ENCODE data around the gene VPS45.
A peak's percentile ranks its signal among the peaks of the same experiment; 100 is the strongest.
"Not testable (repeated sequence)": the region's sequence is repeated elsewhere in the genome, so short reads cannot be mapped to it uniquely, and the experiment has no call there.

Gene VPS45, protein sequence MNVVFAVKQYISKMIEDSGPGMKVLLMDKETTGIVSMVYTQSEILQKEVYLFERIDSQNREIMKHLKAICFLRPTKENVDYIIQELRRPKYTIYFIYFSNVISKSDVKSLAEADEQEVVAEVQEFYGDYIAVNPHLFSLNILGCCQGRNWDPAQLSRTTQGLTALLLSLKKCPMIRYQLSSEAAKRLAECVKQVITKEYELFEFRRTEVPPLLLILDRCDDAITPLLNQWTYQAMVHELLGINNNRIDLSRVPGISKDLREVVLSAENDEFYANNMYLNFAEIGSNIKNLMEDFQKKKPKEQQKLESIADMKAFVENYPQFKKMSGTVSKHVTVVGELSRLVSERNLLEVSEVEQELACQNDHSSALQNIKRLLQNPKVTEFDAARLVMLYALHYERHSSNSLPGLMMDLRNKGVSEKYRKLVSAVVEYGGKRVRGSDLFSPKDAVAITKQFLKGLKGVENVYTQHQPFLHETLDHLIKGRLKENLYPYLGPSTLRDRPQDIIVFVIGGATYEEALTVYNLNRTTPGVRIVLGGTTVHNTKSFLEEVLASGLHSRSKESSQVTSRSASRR

GRCh38 chr1:150067184-150068108, at the start of gene VPS45:
Gene VPS45, plus strand, starts transcription at chr1:150067776. Its CDS starts 82 bp downstream, at chr1:150067858.
- DNase-seq (ENCODE audit: low read depth), result peak; percentile 79

DNA sequence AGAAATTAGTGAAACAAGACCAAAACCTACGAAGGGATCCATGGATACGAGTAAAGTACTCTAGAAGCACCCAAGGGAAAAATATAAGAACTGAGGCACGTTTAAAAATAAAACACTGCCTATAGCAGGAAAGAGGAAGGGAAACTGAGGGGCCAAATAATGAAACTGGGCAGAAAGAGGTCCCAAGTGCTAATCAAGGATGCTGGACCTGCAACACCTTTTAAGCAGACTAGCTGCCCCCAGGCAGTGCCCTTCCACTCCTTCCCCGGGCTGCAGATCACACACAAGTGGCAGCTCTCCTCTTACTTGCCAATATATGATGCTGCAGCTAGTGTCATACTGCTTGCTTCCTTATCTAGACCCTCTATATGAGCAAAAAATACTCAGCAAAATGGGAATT, 49.4 kb upstream of the VPS45 start:
- no peak for DNase-seq (ENCODE audit: low read depth)

DNA sequence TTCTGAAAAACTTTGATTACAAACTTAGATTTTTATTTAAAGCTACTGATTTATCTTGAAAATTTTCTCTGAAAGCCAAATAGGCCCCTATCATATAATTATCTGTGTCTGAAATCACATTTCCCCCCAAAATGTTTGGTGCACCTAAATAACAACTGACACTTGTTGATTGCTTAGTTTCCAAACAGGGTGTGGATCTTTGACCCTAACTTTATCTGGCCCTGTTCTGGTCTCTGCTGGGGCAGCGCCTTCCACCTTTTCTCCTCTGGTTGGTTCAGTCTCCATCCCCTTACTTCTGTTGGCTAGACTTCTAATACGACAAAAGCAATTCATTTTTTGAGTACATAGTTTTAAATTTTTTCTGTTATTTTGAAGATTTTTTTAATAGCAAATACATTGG, 46.9 kb upstream of the VPS45 start:
- DNase-seq (ENCODE audit: low read depth), result no peak

DNA sequence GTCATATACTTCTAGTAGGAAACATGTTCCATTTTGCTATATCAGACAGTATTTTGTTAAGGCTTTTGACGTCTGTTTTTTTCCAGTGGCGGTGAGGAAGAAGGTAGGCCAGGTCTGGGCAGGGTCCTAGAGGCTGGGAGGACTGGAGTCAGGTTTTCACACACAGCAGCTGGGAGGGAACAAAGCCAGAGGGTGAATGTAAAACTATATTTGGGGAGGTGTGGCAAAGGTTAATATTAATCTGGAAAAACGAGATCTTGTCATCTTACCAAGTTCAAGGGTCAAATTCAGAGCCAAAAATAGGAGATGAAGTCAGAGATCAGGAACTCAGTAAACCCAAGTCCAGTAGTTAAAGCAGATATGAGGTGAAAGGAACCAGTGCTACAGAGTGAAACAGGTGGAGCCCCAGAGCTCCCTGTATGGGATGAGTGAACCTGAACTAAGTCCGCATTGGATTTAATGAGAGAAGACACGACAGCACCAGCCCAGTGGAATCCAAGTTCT, 46.3 kb upstream of the VPS45 start:
- DNase-seq (ENCODE audit: low read depth), result no peak

DNA sequence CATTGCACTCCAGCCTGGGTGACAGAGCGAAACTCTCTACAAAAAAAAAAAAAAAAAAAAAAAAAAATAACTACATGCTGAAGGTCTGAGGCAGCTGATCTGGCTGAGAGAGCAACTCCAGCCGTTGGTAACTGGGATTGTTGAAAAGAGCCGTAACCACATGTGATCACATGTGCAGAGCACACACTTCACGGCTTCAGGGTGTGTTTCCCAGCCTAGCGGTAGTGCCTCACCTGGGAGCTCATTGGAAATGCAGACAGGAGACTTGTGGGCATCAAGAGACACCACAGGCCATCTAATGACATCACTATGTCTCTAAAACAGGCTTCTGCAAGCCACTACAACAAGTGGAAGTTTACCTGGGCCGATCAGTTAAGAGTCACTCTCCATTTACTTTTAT, 45.2 kb upstream of the VPS45 start:
- no peak for DNase-seq (ENCODE audit: low read depth)

- DNase-seq (ENCODE audit: low read depth), result no peak
These were observed 43.4 kb upstream of the VPS45 start for GRCh38 chr1:150024156-150024555.

DNA sequence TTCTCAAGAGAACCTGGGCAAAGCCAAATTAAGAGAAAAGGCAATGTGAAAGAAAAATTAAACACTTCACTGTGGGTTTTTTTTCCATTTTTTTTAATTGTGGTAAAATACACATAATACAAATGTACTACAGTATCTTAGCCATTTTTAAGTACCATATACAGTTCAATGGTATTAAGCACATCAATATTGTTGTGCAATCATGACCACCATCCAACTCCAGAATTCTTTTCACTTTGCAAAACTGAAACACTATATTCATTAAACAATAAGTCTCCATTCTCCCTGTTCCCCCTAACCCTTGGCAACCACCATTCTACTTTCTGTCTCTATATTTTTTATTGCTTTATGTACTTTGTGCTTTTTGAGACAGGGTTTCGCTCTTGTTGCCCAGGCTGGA, 39.3 kb upstream of the VPS45 start:
- DNase-seq (ENCODE audit: low read depth), result no peak

DNA sequence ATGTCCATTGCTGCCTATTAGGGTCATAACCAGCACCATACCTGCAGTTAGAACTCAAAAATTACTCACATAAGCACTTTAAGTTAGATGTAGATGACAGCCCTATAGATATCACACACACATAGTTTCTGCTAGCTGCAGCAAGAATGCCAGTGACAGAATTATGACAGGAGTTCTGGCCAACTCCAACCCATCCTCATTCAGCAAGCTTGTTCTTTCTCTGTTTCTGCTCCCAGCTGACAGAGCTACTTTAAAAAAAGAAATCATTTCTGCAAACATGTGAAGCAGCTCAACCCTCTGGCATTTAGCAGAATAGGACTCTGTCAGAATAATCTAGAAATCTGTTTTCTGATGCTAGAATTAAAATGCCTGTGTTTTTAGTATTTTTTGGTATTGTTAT, 33.2 kb upstream of the VPS45 start:
- DNase-seq (ENCODE audit: low read depth), result no peak

GRCh38 chr1:150049926-150050325, 17.6 kb upstream of the VPS45 start:
- DNase-seq (ENCODE audit: low read depth), result no peak

DNA sequence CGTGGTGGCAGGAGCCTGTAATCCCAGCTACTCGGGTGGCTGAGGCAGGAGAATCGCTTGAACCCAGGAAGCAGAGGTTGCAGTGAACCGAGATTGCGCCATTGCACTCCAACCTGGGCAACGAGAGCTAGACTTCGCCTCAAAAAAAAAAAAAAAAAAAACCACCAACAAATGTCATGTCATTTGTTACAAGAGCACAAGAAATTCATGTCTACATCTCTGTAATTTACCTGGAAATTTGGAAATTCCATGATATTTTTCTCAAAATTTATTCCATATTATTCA, 16.5 kb upstream of the VPS45 start:
- no peak for DNase-seq (ENCODE audit: low read depth)

GRCh38 chr1:150051905-150052412, 15.6 kb upstream of the VPS45 start:
- not testable (repeated sequence) for DNase-seq (ENCODE audit: low read depth)

DNA sequence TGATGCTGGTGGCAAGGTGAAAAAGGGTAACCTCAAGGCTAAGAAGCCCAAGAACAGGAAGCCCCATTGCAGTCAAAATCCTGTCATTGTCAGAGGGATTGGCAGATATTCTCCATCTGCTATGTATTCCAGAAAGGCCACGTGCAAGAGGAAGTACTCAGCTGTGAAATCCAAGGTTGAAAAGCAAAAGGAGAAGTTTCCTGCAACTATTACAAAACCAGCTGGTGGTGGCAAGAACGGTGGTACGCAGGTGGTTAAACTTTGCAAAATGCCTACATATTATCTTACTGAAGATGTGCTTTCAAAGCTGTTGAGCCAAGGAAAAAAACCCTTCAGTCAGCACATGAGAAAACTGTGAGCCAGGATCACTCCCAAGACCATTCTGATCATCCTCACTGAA, 13.7 kb upstream of the VPS45 start:
- DNase-seq (ENCODE audit: low read depth), result no peak

DNA sequence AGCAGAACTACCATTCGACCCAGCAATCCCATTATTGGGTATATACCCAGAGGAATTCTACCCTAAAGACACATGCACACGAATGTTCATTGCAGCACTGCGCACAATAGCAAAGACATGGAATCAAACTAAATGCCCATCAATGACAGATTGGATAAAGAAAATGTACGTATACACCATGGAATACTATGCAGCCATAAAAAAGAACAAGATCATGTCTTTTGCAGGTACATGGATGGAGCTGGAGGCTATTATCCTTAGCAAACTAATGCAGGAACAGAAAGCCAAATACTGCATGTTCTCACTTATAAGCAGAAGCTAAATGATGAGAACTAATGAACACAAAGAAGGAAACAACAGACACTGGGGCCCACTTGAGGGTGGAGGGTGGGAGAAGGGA, 12.1 kb upstream of the VPS45 start:
- not testable (repeated sequence) for DNase-seq (ENCODE audit: low read depth)

DNA sequence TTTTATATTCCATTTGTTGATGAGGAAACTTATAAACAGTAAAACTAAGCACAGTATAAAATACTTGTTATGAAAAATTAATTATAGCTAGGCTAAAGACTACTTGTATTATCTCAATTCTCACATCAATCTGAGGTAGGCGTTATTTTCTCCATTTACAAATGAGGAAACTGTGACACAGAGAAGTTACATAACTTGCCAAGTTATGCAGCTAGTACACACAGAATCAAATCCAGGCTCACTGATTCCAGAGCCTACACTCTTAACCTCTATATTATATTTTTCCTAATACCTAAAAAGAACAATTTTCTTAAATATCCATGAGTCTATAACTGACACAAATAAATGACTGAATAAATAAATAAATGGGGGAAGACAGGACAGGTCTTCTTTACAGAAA, 11.2 kb upstream of the VPS45 start:
- DNase-seq (ENCODE audit: low read depth), result no peak

- no peak for DNase-seq (ENCODE audit: low read depth)
These were observed 7.3 kb upstream of the VPS45 start for GRCh38 chr1:150060260-150060659.

DNA sequence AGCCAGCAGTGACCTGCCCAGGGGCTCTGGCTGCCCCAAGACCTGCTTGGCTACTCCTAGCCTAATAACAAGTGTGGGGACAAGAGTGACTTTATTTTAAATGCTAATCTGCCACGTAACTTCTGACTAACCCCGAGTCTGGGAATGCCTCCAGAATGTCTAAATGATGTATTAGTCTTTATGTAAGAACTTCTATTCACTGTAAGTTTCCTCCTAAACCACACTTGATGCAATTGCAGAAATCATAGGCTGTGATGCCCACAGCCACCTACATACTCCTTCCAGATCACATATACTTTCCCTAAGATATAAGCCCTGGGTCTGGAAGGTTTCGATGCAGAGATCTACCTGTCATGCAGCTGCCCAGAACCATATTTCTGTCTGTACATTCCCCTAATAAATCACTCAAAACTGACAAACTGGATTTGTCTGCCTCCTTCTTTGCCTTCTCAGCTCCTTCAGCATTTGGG, 5.9 kb upstream of the VPS45 start:
- DNase-seq (ENCODE audit: low read depth), result no peak

DNA sequence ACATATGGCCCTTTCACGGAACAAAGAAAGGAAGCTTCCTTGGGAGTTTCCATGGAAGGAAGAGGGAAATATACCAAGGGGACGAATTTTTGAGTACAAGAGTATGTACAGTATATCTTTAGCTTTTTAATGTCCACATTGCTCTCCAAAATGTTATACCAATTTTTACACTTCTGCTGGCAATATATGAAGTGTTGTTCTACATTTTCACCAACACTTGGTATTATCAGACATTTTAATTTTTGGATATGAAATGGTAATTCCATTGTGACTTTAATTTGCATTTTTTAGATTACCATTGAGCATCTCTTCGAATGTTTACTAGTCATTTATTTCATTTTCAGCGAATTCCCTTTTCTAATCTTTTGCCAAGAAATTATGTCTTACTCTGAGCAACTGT, 5.5 kb upstream of the VPS45 start:
- DNase-seq (ENCODE audit: low read depth), result no peak

DNA sequence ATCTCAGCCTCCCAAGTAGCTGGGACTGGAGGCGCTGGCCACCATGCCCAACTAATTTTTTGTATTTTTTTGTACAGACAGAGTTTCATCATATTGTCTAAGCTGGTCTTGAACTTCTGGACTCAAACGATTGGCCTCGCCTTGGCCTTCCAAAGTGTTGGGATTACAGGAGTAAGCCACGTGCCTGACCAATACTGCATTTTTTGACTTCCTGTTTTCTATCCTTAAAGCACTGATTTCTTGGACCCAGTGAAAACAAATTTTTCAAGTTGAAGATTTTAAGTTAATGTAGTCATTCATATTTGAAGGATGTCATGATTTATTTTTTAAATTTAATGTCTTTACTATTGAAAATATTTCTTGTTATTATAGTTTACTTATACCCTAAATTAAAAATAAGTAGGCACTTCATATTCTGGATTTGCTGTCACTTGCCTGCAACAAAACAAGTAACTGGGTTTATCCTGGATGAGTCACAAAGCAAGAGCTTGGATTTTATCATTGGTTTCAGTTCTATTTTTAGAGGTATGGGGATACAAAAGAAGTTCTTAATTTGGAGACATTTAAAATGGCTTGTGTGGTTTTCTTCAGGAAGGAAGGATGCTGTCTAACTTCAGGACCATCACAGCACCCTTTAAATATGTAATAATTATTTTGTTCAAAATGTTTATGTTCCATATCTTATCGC, 2.2 kb upstream of the VPS45 start:
- no peak for DNase-seq (ENCODE audit: low read depth)

DNA sequence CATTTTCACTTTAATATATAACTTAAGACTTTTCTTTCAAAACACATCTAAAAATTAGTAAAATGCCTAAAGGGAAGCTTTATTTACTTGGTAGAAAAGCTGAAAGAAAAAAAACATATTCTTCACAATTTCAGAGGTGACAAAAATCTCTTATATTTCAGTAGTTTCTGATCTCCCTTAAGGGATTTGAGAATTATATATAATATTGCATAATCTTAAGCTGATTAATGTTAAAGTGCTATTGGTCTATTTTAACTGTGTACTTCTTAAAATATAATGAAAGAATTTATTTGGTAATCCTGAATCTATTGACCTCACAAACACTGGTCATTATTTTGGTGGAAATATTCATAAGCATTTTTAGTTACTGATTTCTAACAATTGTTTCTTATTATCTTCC, 1.2 kb upstream of the VPS45 start:
- DNase-seq (ENCODE audit: low read depth), result no peak

GRCh38 chr1:150066838-150067183, 765 bp upstream of the VPS45 start:
- DNase-seq (ENCODE audit: low read depth), result peak; percentile 28

DNA sequence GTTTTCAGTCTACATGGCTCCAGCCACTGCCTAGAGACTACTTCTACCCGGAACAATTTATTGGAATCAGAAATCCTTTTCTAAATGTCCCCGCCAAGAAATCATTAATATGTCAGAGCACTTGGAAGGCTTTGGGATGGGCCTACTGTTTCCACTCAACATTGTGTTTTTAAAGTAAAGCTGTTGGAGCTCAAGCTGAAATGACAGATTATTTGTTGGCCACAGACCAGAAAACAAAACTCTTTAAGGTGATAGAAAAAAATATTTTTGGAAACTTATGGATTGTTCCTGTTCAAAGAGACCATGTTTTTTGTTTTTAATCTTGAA, 496 bp downstream of the VPS45 start:
- no peak for DNase-seq (ENCODE audit: low read depth)

- DNase-seq (ENCODE audit: low read depth), result no peak
These were observed 2.3 kb downstream of the VPS45 start for GRCh38 chr1:150069923-150070322.
